Ovary (tissue), 3 donors: ENCODE data around the gene ACOT2.
"Not testable (repeated sequence)": the region's sequence is repeated elsewhere in the genome, so short reads cannot be mapped to it uniquely, and the experiment has no call there.

Source experiments
- EP300 ChIP-seq: sonication (generic); formaldehyde crosslinking; IDR thresholded peaks from one replicate; pipeline ENCODE4 v1.6.1; 2017; ENCODE audit warnings: antibody characterized with exemption
- TF ChIP-seq, protein P1 (sequence below), 3 donors: fragments of 450-650 bp in 2 of 3; fragments of 200-600 bp in 1 of 3; IDR thresholded peaks; one replicate each; pipeline versions ENCODE4 v1.5.1 to v1.8.0; 2016 to 2022; ENCODE audit warnings: antibody characterized with exemption in 3 of 3, mild to moderate bottlenecking in 1 of 3
- donor health status: DM: no; HTN: no; CAD: no.

DNA sequence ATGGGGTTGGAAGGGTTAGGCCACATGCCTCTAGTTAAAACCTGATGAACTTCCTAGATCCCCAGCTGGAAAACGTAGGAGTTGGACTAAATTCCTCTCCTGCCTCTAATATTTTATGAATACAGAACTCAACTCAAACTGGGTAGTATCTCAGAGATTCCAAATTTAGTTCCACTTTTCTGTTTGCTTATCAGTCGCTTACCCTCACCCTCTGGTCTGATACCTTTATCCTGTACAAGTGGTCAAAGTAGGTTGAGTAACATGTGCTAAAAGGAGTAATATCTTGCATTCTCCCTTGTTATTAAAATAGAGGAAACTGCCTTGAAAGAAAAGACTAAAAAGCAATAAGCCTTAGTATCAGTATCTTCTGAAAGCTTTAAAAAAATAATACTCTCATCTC is 11.8 kb upstream of the ACOT2 start:
- TF ChIP-seq, protein P1, sequence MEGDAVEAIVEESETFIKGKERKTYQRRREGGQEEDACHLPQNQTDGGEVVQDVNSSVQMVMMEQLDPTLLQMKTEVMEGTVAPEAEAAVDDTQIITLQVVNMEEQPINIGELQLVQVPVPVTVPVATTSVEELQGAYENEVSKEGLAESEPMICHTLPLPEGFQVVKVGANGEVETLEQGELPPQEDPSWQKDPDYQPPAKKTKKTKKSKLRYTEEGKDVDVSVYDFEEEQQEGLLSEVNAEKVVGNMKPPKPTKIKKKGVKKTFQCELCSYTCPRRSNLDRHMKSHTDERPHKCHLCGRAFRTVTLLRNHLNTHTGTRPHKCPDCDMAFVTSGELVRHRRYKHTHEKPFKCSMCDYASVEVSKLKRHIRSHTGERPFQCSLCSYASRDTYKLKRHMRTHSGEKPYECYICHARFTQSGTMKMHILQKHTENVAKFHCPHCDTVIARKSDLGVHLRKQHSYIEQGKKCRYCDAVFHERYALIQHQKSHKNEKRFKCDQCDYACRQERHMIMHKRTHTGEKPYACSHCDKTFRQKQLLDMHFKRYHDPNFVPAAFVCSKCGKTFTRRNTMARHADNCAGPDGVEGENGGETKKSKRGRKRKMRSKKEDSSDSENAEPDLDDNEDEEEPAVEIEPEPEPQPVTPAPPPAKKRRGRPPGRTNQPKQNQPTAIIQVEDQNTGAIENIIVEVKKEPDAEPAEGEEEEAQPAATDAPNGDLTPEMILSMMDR (IDR thresholded peaks at IDR 0.05), result not testable (repeated sequence)
- not testable (repeated sequence) for TF ChIP-seq EP300
